NT2/D1 (cell line): ENCODE measurements around the gene PRKCH.

Experiments
- SUZ12 ChIP-seq: IDR thresholded peaks from 2 replicates; pipeline ENCODE4 v1.6.1; 2011; ENCODE audit not compliant: insufficient read length, insufficient read depth; ENCODE audit errors: extremely low read depth
- YY1 ChIP-seq: IDR thresholded peaks from 2 replicates; pipeline ENCODE4 v1.6.1; 2011; ENCODE audit not compliant: insufficient read length, insufficient read depth
- ZNF274 ChIP-seq: IDR thresholded peaks from 2 replicates; pipeline ENCODE4 v1.6.1; 2011; ENCODE audit warnings: mild to moderate bottlenecking, low read depth, low read length

DNA sequence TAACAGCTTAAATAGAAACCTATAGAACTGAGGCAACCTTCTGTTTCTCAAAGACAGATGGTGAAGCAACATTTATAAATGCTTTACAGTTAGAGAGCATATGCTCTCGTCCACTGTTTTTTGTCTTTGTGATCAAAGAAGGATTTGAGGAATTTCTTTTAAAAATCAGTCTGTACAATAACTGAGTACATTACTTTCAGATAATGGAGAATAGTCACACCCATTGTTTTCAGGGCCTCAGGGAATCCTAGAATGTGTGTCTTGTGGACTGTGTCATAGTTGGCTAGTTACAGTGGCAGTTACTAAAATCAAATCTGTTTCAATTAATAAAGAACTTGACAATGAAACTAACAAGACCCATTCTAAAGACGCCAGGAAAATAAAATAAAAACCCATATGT lies 107.9 kb downstream of the PRKCH start:
- TF ChIP-seq ZNF274: no peak
- TF ChIP-seq YY1: no peak
- TF ChIP-seq SUZ12: no peak
